ENCODE measurements around the gene PSG2. TPM values are rescaled to one million over a fixed set of nuclear protein-coding genes. Genes with fewer than 3 reads are reported as not detected.
"Not testable (repeated sequence)": the region's sequence is repeated elsewhere in the genome, so short reads cannot be mapped to it uniquely, and the experiment has no call there.

PSG2 gene
- total and polyA plus RNA-seq, 2 donors: 0.05 TPM

GRCh38 chr19:43022098-43022497 lies 60.4 kb downstream of the PSG2 start:
- H3K27me3 ChIP-seq (ENCODE audit: control insufficient read depth in 2 of 2, insufficient read depth in 1 of 2, low read length in 1 of 2); H3K36me3 ChIP-seq (ENCODE audit: control insufficient read depth in 2 of 2, insufficient read depth in 2 of 2, low read length in 1 of 2); H3K27ac ChIP-seq (ENCODE audit: low read depth in 1 of 2, low read length in 1 of 2); DNase-seq (ENCODE audit: low read depth in 6 of 9, low spot score in 9 of 9); H3K4me1 ChIP-seq (ENCODE audit: control insufficient read depth in 2 of 2, insufficient read depth in 2 of 2, low read length in 2 of 2); H3K4me3 ChIP-seq (ENCODE audit: low read length in 2 of 2); H3K9me3 ChIP-seq (ENCODE audit: control insufficient read depth in 2 of 2, insufficient read depth in 1 of 2, low read length in 1 of 2): not testable (repeated sequence)
- 73% methylated on average over 4 of the region's 4 CpGs for WGBS

GRCh38 chr19:43021629-43022028 lies 60.9 kb downstream of the PSG2 start:
- WGBS: 90% methylated on average over 4 of the region's 4 CpGs
- DNase-seq (ENCODE audit: low read depth in 6 of 9, low spot score in 9 of 9); H3K36me3 ChIP-seq (ENCODE audit: control insufficient read depth in 2 of 2, insufficient read depth in 2 of 2, low read length in 1 of 2); H3K27me3 ChIP-seq (ENCODE audit: control insufficient read depth in 2 of 2, insufficient read depth in 1 of 2, low read length in 1 of 2); H3K27ac ChIP-seq (ENCODE audit: low read depth in 1 of 2, low read length in 1 of 2); H3K4me1 ChIP-seq (ENCODE audit: control insufficient read depth in 2 of 2, insufficient read depth in 2 of 2, low read length in 2 of 2); H3K9me3 ChIP-seq (ENCODE audit: control insufficient read depth in 2 of 2, insufficient read depth in 1 of 2, low read length in 1 of 2); H3K4me3 ChIP-seq (ENCODE audit: low read length in 2 of 2): not testable (repeated sequence)

- H3K4me1 ChIP-seq (ENCODE audit: control insufficient read depth in 2 of 2, insufficient read depth in 2 of 2, low read length in 2 of 2); DNase-seq (ENCODE audit: low read depth in 6 of 9, low spot score in 9 of 9); H3K9me3 ChIP-seq (ENCODE audit: control insufficient read depth in 2 of 2, insufficient read depth in 1 of 2, low read length in 1 of 2); H3K27me3 ChIP-seq (ENCODE audit: control insufficient read depth in 2 of 2, insufficient read depth in 1 of 2, low read length in 1 of 2); H3K36me3 ChIP-seq (ENCODE audit: control insufficient read depth in 2 of 2, insufficient read depth in 2 of 2, low read length in 1 of 2); H3K4me3 ChIP-seq (ENCODE audit: low read length in 2 of 2); H3K27ac ChIP-seq (ENCODE audit: low read depth in 1 of 2, low read length in 1 of 2): not testable (repeated sequence)
Measured at GRCh38 chr19:43019588-43019987, 62.9 kb downstream of the PSG2 start.

Other genes with a start within 250 kb of the PSG2 start
- gene PSG1, start 203.0 kb downstream of the PSG2 start, total RNA-seq: 0.05 TPM
- 0.09 TPM for gene PSG1, start 203.0 kb downstream of the PSG2 start, polyA plus RNA-seq
- not detected for gene PSG6, start 164.8 kb downstream of the PSG2 start, total RNA-seq
- 0.11 TPM for gene PSG6, start 164.8 kb downstream of the PSG2 start, polyA plus RNA-seq
- not detected for gene PSG7, start 145.5 kb downstream of the PSG2 start, total RNA-seq
- 0.07 TPM for gene PSG7, start 145.5 kb downstream of the PSG2 start, polyA plus RNA-seq
- gene PSG11, start 56.2 kb downstream of the PSG2 start, total RNA-seq: 0.05 TPM
- 0.07 TPM for gene PSG11, start 56.2 kb downstream of the PSG2 start, polyA plus RNA-seq
- gene PSG5, start 103.8 kb upstream of the PSG2 start, total RNA-seq: not detected
- 0.05 TPM for gene PSG5, start 103.8 kb upstream of the PSG2 start, polyA plus RNA-seq
- gene PSG4, start 122.9 kb upstream of the PSG2 start, total RNA-seq: 0.05 TPM
- 0.07 TPM for gene PSG4, start 122.9 kb upstream of the PSG2 start, polyA plus RNA-seq
- not detected for gene PSG9, start 186.8 kb upstream of the PSG2 start, total RNA-seq
- gene PSG9, start 186.8 kb upstream of the PSG2 start, polyA plus RNA-seq: 0.23 TPM

All from thymus (tissue), 11 donors.